ENCODE measurements around the gene WASF2. TPM values are rescaled to one million over a fixed set of nuclear protein-coding genes. Genes with fewer than 3 reads are reported as not detected.
A peak's percentile ranks its signal among the peaks of the same experiment; 100 is the strongest.

WASF2 gene
- total and polyA plus RNA-seq, 2 of the 8 experiments (the other 6 are each of a cell fraction or from before 2014, with no cell fraction given), result 32.1 to 86.6 TPM

- peak; percentile 28; the same call in 1 of the 2 replicates for TF ChIP-seq PHF8 (conservative IDR thresholded peaks at IDR 0.05; ENCODE audit: low read depth, low read length)
These were observed 97.0 kb downstream of the WASF2 start (continued) for GRCh38 chr1:27392778-27393635.

Measured in H1 (cell line).